ENCODE results near the gene WAPL.

DNA sequence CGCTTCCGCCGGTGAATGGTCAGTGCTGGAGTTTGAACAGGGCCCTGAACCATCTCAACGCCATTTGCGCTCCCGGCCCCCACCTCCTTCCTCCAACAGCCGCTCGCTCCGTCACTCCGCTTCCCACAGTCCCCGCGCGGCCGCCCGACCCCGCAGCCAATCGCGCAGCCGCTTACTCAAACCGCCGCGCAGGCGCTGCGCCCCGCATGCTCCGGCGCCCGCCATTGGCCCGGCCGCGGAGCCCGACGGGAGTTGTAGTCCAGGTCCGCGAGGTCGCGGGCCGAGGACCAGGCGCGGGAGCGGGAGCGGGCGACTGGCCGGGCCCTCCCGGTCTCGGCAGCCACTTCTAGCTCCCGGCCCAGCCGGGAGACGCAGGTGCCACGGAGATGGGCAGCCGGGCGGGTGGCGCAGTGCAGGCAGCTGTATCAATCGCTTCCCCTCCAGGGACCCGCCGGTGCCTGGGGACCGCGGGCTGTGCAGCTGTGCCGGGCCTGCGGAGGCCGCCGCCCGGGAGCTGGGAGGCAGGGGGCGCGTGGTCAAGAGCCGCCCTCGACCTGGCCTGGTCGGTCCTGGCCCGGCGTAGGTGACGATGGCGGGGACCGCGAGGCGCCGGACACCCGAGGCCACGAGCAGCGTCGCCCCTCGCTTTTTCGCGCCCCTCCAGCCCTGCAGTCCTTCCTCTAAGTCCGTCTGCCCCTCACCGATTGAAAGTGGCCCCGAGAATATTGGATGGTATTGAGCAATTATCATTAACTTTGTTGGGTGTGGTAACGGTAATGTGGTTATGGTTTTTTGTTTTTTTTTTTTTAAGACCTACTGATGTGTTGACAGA is at the start of gene WAPL:
- TF ChIP-seq, protein P1, sequence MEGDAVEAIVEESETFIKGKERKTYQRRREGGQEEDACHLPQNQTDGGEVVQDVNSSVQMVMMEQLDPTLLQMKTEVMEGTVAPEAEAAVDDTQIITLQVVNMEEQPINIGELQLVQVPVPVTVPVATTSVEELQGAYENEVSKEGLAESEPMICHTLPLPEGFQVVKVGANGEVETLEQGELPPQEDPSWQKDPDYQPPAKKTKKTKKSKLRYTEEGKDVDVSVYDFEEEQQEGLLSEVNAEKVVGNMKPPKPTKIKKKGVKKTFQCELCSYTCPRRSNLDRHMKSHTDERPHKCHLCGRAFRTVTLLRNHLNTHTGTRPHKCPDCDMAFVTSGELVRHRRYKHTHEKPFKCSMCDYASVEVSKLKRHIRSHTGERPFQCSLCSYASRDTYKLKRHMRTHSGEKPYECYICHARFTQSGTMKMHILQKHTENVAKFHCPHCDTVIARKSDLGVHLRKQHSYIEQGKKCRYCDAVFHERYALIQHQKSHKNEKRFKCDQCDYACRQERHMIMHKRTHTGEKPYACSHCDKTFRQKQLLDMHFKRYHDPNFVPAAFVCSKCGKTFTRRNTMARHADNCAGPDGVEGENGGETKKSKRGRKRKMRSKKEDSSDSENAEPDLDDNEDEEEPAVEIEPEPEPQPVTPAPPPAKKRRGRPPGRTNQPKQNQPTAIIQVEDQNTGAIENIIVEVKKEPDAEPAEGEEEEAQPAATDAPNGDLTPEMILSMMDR (IDR thresholded peaks at IDR 0.05) = no peak
- TF ChIP-seq RAD21 (IDR thresholded peaks at IDR 0.05; ENCODE audit: low read length) = no peak
- TF ChIP-seq, protein P2, sequence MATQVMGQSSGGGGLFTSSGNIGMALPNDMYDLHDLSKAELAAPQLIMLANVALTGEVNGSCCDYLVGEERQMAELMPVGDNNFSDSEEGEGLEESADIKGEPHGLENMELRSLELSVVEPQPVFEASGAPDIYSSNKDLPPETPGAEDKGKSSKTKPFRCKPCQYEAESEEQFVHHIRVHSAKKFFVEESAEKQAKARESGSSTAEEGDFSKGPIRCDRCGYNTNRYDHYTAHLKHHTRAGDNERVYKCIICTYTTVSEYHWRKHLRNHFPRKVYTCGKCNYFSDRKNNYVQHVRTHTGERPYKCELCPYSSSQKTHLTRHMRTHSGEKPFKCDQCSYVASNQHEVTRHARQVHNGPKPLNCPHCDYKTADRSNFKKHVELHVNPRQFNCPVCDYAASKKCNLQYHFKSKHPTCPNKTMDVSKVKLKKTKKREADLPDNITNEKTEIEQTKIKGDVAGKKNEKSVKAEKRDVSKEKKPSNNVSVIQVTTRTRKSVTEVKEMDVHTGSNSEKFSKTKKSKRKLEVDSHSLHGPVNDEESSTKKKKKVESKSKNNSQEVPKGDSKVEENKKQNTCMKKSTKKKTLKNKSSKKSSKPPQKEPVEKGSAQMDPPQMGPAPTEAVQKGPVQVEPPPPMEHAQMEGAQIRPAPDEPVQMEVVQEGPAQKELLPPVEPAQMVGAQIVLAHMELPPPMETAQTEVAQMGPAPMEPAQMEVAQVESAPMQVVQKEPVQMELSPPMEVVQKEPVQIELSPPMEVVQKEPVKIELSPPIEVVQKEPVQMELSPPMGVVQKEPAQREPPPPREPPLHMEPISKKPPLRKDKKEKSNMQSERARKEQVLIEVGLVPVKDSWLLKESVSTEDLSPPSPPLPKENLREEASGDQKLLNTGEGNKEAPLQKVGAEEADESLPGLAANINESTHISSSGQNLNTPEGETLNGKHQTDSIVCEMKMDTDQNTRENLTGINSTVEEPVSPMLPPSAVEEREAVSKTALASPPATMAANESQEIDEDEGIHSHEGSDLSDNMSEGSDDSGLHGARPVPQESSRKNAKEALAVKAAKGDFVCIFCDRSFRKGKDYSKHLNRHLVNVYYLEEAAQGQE (IDR thresholded peaks at IDR 0.05; ENCODE audit: low read depth, low read length) = 0 out of 2 replicates have a peak, but pooled peaks have one; percentile 4
- no peak for TF ChIP-seq GATA2 (CRISPR knock-in tag; IDR thresholded peaks at IDR 0.05)
